Measurements from ENCODE around the gene TFAP2E.

TFAP2E gene

GRCh38 chr1:35633547-35633946, 60.4 kb downstream of the TFAP2E start:
- H3K36me3 ChIP-seq (ENCODE audit: control insufficient read depth in 1 of 2, insufficient read depth in 2 of 2, low read length in 2 of 2) = peaks cover 23 to 34% of the 10 kb centered on the region in 2 donors
- H3K4me1 ChIP-seq (ENCODE audit: control insufficient read depth in 1 of 2, insufficient read depth in 2 of 2, low read length in 2 of 2) = peaks cover 7 to 29% of the 10 kb centered on the region in 2 donors
- no peak overlapping the region for H3K27ac ChIP-seq (ENCODE audit: low read length)

GRCh38 chr1:35637401-35637809, 64.3 kb downstream of the TFAP2E start:
- Histone ChIP-seq H3K27ac (ENCODE audit: low read length) (peak overlapping the region; percentile 88), H3K4me3 (ENCODE audit: low read depth in 1 of 2, low read length in 2 of 2) (peak overlapping the region; percentile 55 to 60), H3K27me3 (ENCODE audit: low read depth, low read length) (no peaks in the 10 kb centered on the region), H3K4me1 (ENCODE audit: control insufficient read depth in 1 of 2, insufficient read depth in 2 of 2, low read length in 2 of 2) (peaks cover 13 to 43% of the 10 kb centered on the region in 2 donors), H3K9me3 (ENCODE audit: control insufficient read depth in 1 of 2, low read length in 2 of 2) (no peaks in the 10 kb centered on the region), H3K36me3 (ENCODE audit: control insufficient read depth in 1 of 2, insufficient read depth in 2 of 2, low read length in 2 of 2) (peaks cover 4 to 10% of the 10 kb centered on the region in 2 donors)

More at GRCh38 chr1:35633547-35633946, 60.4 kb downstream of the TFAP2E start:
- Histone ChIP-seq H3K27me3 (ENCODE audit: low read depth, low read length) (no peaks in the 10 kb centered on the region), H3K9me3 (ENCODE audit: control insufficient read depth in 1 of 2, low read length in 2 of 2) (no peaks in the 10 kb centered on the region), H3K4me3 (ENCODE audit: low read depth in 1 of 2, low read length in 2 of 2) (no peak overlapping the region)

GRCh38 chr1:35640380-35641232, 67.5 kb downstream of the TFAP2E start:
- Histone ChIP-seq H3K27me3 (ENCODE audit: low read depth, low read length) (no peaks in the 10 kb centered on the region), H3K4me3 (ENCODE audit: low read depth in 1 of 2, low read length in 2 of 2) (peak overlapping the region; percentile 73 to 93), H3K27ac (ENCODE audit: low read length) (peak overlapping the region; percentile 96), H3K36me3 (ENCODE audit: control insufficient read depth in 1 of 2, insufficient read depth in 2 of 2, low read length in 2 of 2) (peaks cover 0 to 3% of the 10 kb centered on the region in 2 donors), H3K9me3 (ENCODE audit: control insufficient read depth in 1 of 2, low read length in 2 of 2) (no peaks in the 10 kb centered on the region), H3K4me1 (ENCODE audit: control insufficient read depth in 1 of 2, insufficient read depth in 2 of 2, low read length in 2 of 2) (peaks cover 13 to 43% of the 10 kb centered on the region in 2 donors)

GRCh38 chr1:35641233-35641866, 68.2 kb downstream of the TFAP2E start, which contains the start of gene PSMB2:
PSMB2 (minus strand) TSS chr1:35641526; CDS start chr1:35641432, 94 bp downstream.
- Histone ChIP-seq H3K4me1 (ENCODE audit: control insufficient read depth in 1 of 2, insufficient read depth in 2 of 2, low read length in 2 of 2) (peaks cover 12 to 40% of the 10 kb centered on the region in 2 donors), H3K27me3 (ENCODE audit: low read depth, low read length) (no peaks in the 10 kb centered on the region), H3K9me3 (ENCODE audit: control insufficient read depth in 1 of 2, low read length in 2 of 2) (no peaks in the 10 kb centered on the region), H3K27ac (ENCODE audit: low read length) (peak within 1 kb of the TSS; percentile 96), H3K36me3 (ENCODE audit: control insufficient read depth in 1 of 2, insufficient read depth in 2 of 2, low read length in 2 of 2) (peaks cover 0 to 3% of the 10 kb centered on the region in 2 donors), H3K4me3 (ENCODE audit: low read depth in 1 of 2, low read length in 2 of 2) (peak within 1 kb of the TSS; percentile 73 to 93)

- Histone ChIP-seq H3K27ac (ENCODE audit: low read length) (peak overlapping the region; percentile 96), H3K9me3 (ENCODE audit: control insufficient read depth in 1 of 2, low read length in 2 of 2) (no peaks in the 10 kb centered on the region), H3K27me3 (ENCODE audit: low read depth, low read length) (no peaks in the 10 kb centered on the region), H3K36me3 (ENCODE audit: control insufficient read depth in 1 of 2, insufficient read depth in 2 of 2, low read length in 2 of 2) (no peaks in the 10 kb centered on the region), H3K4me3 (ENCODE audit: low read depth in 1 of 2, low read length in 2 of 2) (peak overlapping the region; percentile 73 to 93), H3K4me1 (ENCODE audit: control insufficient read depth in 1 of 2, insufficient read depth in 2 of 2, low read length in 2 of 2) (peaks cover 6 to 28% of the 10 kb centered on the region in 2 donors)
These were observed 69.4 kb downstream of the TFAP2E start for GRCh38 chr1:35642471-35642955.

- Histone ChIP-seq H3K36me3 (ENCODE audit: control insufficient read depth in 1 of 2, insufficient read depth in 2 of 2, low read length in 2 of 2) (no peaks in the 10 kb centered on the region), H3K27ac (ENCODE audit: low read length) (no peak overlapping the region), H3K27me3 (ENCODE audit: low read depth, low read length) (no peaks in the 10 kb centered on the region), H3K4me1 (ENCODE audit: control insufficient read depth in 1 of 2, insufficient read depth in 2 of 2, low read length in 2 of 2) (peaks cover 6 to 15% of the 10 kb centered on the region in 2 donors), H3K4me3 (ENCODE audit: low read depth in 1 of 2, low read length in 2 of 2) (no peak overlapping the region), H3K9me3 (ENCODE audit: control insufficient read depth in 1 of 2, low read length in 2 of 2) (no peaks in the 10 kb centered on the region)
These were observed 71.1 kb downstream of the TFAP2E start for GRCh38 chr1:35644204-35644603.

All from muscle layer of duodenum (tissue), 2 donors.